NB4 (cell line): ENCODE data around the gene COL11A1.

Source experiments
- POLR2A ChIP-seq: IDR thresholded peaks from 2 replicates; pipeline ENCODE4 v1.6.1; 2011; ENCODE audit warnings: mild to moderate bottlenecking; ENCODE audit not compliant: insufficient read length; ENCODE audit errors: extremely low read depth
- TF ChIP-seq, protein P1 (sequence below): IDR thresholded peaks from one replicate; pipeline ENCODE4 v1.5.1; 2012; ENCODE audit warnings: low read depth, low read length
- TF ChIP-seq, protein P2 (sequence below): IDR thresholded peaks from 2 replicates; pipeline ENCODE4 v1.6.1; 2011; ENCODE audit warnings: low read depth, low read length

DNA sequence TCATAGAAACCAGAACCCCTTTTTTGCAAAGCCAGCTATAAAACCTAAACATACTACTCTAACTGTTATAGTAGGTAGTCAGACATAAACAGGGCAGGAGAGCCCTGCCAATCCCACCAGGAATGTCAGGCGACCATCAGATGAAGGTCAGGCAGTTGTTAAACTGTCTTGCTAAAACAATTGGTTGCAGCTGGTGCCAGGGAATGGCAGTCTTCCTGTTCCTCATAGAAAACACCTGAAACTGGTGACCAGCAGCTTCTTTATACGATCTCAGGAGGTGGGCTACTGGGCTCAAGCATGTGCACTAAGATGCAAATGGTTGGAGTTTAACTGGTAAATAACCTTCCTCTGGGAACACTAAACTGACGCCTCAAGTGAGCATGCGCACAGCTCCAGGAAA, 224.1 kb downstream of the COL11A1 start:
- no peak for TF ChIP-seq POLR2A
- TF ChIP-seq, protein P1, sequence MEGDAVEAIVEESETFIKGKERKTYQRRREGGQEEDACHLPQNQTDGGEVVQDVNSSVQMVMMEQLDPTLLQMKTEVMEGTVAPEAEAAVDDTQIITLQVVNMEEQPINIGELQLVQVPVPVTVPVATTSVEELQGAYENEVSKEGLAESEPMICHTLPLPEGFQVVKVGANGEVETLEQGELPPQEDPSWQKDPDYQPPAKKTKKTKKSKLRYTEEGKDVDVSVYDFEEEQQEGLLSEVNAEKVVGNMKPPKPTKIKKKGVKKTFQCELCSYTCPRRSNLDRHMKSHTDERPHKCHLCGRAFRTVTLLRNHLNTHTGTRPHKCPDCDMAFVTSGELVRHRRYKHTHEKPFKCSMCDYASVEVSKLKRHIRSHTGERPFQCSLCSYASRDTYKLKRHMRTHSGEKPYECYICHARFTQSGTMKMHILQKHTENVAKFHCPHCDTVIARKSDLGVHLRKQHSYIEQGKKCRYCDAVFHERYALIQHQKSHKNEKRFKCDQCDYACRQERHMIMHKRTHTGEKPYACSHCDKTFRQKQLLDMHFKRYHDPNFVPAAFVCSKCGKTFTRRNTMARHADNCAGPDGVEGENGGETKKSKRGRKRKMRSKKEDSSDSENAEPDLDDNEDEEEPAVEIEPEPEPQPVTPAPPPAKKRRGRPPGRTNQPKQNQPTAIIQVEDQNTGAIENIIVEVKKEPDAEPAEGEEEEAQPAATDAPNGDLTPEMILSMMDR: no peak
- TF ChIP-seq, protein P2, sequence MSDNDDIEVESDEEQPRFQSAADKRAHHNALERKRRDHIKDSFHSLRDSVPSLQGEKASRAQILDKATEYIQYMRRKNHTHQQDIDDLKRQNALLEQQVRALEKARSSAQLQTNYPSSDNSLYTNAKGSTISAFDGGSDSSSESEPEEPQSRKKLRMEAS: no peak
